IMR-90 (cell line): ENCODE measurements around the gene HAUS3. TPM values are rescaled to one million over a fixed set of nuclear protein-coding genes. Genes with fewer than 3 reads are reported as not detected.

Experiments
- ATAC-seq: fragments of 200-7000 bp; cut with Tn5 transposase; 2 replicates; pipeline ENCODE4 v1.9.1; 2020; ENCODE audit warnings: low read depth, mild to moderate bottlenecking, moderate library complexity
- BruUV-seq: library from RNA; stranded (reverse); fragments of 400-500 nt; replicated peaks from 2 replicates; lab custom pipeline; 2021; lab: Mats Ljungman, UMichigan
- CTCF ChIA-PET: fragments of 300-600 bp; formaldehyde crosslinking; extraction: SDS; loops from one replicate; lab custom pipeline; 2021; ENCODE audit warnings: antibody characterized with exemption; lab: Yijun Ruan, JAX
- POLR2A ChIA-PET: fragments of 300-600 bp; sonication (Branson Sonifier 250); formaldehyde crosslinking; loops from one replicate; lab custom pipeline; 2022; ENCODE audit warnings: antibody characterized with exemption; ENCODE audit not compliant: unreplicated experiment; lab: Charles Lee
- DNase-seq: peaks from one replicate; pipeline ENCODE4 v3.0.0; 2013
- H2AFZ ChIP-seq: replicated peaks from 2 replicates; pipeline ENCODE3; 2013; ENCODE audit warnings: low read length, mild to moderate bottlenecking; ENCODE audit not compliant: poor library complexity
- H2AK5ac ChIP-seq: 2 replicates; pipeline ENCODE4 v1.6.1; 2013; ENCODE audit warnings: low read depth, low read length, inconsistent platforms
- H2AK9ac ChIP-seq: replicated peaks from 2 replicates; pipeline ENCODE3; 2013; ENCODE audit warnings: mild to moderate bottlenecking, low read depth, low read length, moderate library complexity; ENCODE audit not compliant: poor library complexity
- H2BK120ac ChIP-seq: 2 replicates; pipeline ENCODE4 v1.6.1; 2013; ENCODE audit warnings: low read depth, low read length, inconsistent platforms
- H2BK15ac ChIP-seq: 3 replicates; pipeline ENCODE4 v1.6.1; 2013; ENCODE audit warnings: low read depth, low read length, inconsistent platforms
- H2BK20ac ChIP-seq: 2 replicates; pipeline ENCODE4 v1.6.1; 2013; ENCODE audit warnings: low read depth, mild to moderate bottlenecking, inconsistent platforms, low read length, moderate library complexity
- H2BK5ac ChIP-seq: 2 replicates; pipeline ENCODE4 v1.6.1; 2013; ENCODE audit warnings: mild to moderate bottlenecking, low read depth, low read length, inconsistent platforms; ENCODE audit not compliant: poor library complexity, severe bottlenecking
- H3K14ac ChIP-seq: replicated peaks from 2 replicates; pipeline ENCODE4 v1.6.1; 2013; ENCODE audit warnings: low read depth, low read length, inconsistent platforms
- H3K18ac ChIP-seq: 2 replicates; pipeline ENCODE4 v1.6.1; 2013; ENCODE audit warnings: low read depth, low read length, control low read depth
- H3K23ac ChIP-seq: 2 replicates; pipeline ENCODE4 v1.6.1; 2013; ENCODE audit warnings: low read depth, low read length, inconsistent platforms
- H3K27ac ChIP-seq: 2 replicates; pipeline ENCODE4 v1.5.1; 2013; ENCODE audit warnings: mild to moderate bottlenecking, control low read depth, low read length; ENCODE audit not compliant: insufficient read depth
- H3K27me3 ChIP-seq: 2 replicates; pipeline ENCODE4 v1.6.1; 2013; ENCODE audit warnings: low read length; ENCODE audit not compliant: control insufficient read depth, insufficient read depth
- H3K36me3 ChIP-seq: 2 replicates; pipeline ENCODE4 v1.6.1; 2013; ENCODE audit warnings: low read length, mixed read lengths; ENCODE audit not compliant: control insufficient read depth, insufficient read depth
- H3K4ac ChIP-seq: 2 replicates; pipeline ENCODE4 v1.6.1; 2013; ENCODE audit warnings: low read depth, low read length, inconsistent platforms
- H3K4me1 ChIP-seq: 2 replicates; pipeline ENCODE4 v1.6.1; 2013; ENCODE audit warnings: low read length, mixed read lengths; ENCODE audit not compliant: control insufficient read depth, insufficient read depth
- H3K4me2 ChIP-seq: 2 replicates; pipeline ENCODE4 v1.6.1; 2013; ENCODE audit warnings: low read depth, mild to moderate bottlenecking, control low read depth, low read length, moderate library complexity
- H3K4me3 ChIP-seq: 2 replicates; pipeline ENCODE4 v1.5.1; 2013; ENCODE audit warnings: low read depth, mild to moderate bottlenecking, control low read depth, low read length, moderate library complexity; ENCODE audit not compliant: insufficient read depth
- H3K56ac ChIP-seq: 2 replicates; pipeline ENCODE4 v1.6.1; 2013; ENCODE audit warnings: low read length, inconsistent platforms; ENCODE audit not compliant: insufficient read depth; ENCODE audit errors: extremely low read depth
- H3K79me1 ChIP-seq, 2 experiments: 2 replicates each; pipeline ENCODE4 v1.6.1; 2013; ENCODE audit warnings: low read length in 2 of 2, inconsistent platforms in 1 of 2, low read depth in 1 of 2
- H3K9ac ChIP-seq: 2 replicates; pipeline ENCODE4 v1.6.1; 2013; ENCODE audit warnings: low read depth, low read length, control low read depth
- H3K9me1 ChIP-seq: 2 replicates; pipeline ENCODE4 v1.6.1; 2013; ENCODE audit warnings: low read length, inconsistent platforms; ENCODE audit not compliant: insufficient read depth
- H3K9me3 ChIP-seq: 2 replicates; pipeline ENCODE4 v1.6.1; 2013; ENCODE audit warnings: low read length; ENCODE audit not compliant: control insufficient read depth, insufficient read depth
- H4K20me1 ChIP-seq: 2 replicates; pipeline ENCODE4 v1.6.1; 2013; ENCODE audit warnings: low read length, inconsistent platforms; ENCODE audit not compliant: insufficient read depth
- H4K5ac ChIP-seq: 2 replicates; pipeline ENCODE4 v1.6.1; 2013; ENCODE audit warnings: mild to moderate bottlenecking, low read depth, low read length, control low read depth
- H4K8ac ChIP-seq, 2 experiments: 2 replicates each; pipeline ENCODE4 v1.6.1; 2013; ENCODE audit warnings: low read depth in 2 of 2, low read length in 2 of 2, control low read depth in 1 of 2, inconsistent platforms in 1 of 2
- H4K91ac ChIP-seq: 2 replicates; pipeline ENCODE4 v1.6.1; 2013; ENCODE audit warnings: low read depth, low read length, inconsistent platforms; ENCODE audit not compliant: insufficient read depth
- CHD1 ChIP-seq: IDR thresholded peaks from 2 replicates; pipeline ENCODE4 v1.6.1; 2012; ENCODE audit warnings: low read depth, low read length, improper control_type of control experiment
- MAFK ChIP-seq: IDR thresholded peaks from 2 replicates; pipeline ENCODE4 v1.6.1; 2012; ENCODE audit warnings: low read depth, low read length, improper control_type of control experiment
- MAZ ChIP-seq: IDR thresholded peaks from 2 replicates; pipeline ENCODE4 v1.6.1; 2012; ENCODE audit warnings: low read depth, mild to moderate bottlenecking, low read length, improper control_type of control experiment, moderate library complexity, borderline replicate concordance
- NFE2L2 ChIP-seq: fragments of 150-350 bp; IDR thresholded peaks from 2 replicates; pipeline ENCODE4 v1.6.1; 2016; ENCODE audit warnings: low read depth, mild to moderate bottlenecking, low read length
- RFX5 ChIP-seq: IDR thresholded peaks from 2 replicates; pipeline ENCODE4 v1.8.0; 2012; ENCODE audit warnings: low read depth, mild to moderate bottlenecking, low read length, moderate library complexity
- WGBS, 2 experiments: methylation state at CpG; one replicate each; pipeline versions ENCODE4 v1.1.5 to v1.1.7; 2013; ENCODE audit warnings: missing lambda C conversion rate in 2 of 2; ENCODE audit not compliant: insufficient read length in 1 of 2; ENCODE audit errors: extremely low coverage in 2 of 2; 5-methylcytosine and 5-hydroxymethylcytosine counted together
- dilution Hi-C: fragments of 300-500 bp; cut with HindIII; formaldehyde crosslinking; loops from one replicate; pipeline ENCODE4 v1.14.3; 2018; ENCODE audit warnings: low sequenced_read_pairs; ENCODE audit not compliant: unreplicated experiment
- in situ Hi-C: fragments of 300-500 bp; cut with MboI; formaldehyde crosslinking; loops from 3 replicates; pipeline ENCODE4 v1.14.3; 2019; ENCODE audit warnings: low sequenced_read_pairs, inconsistent platforms, mixed read lengths
- intact Hi-C: fragments of 100-400 bp; cut with micrococcal nuclease; formaldehyde crosslinking; loops from 2 replicates; pipeline ENCODE4 v1.10.0; 2022
- polyA plus RNA-seq, 3 experiments: library from polyadenylated mRNA; depleted of rRNA; stranded (reverse); fragments of >200 nt; gene quantifications; 2 replicates each; pipeline ENCODE4 v1.2.3, GENCODE V29; 2012; ENCODE audit warnings: low replicate concordance in 1 of 3
- total RNA-seq: library from RNA; depleted of rRNA; stranded (reverse); fragments of >200 nt; gene quantifications from 2 replicates; pipeline ENCODE4 v1.2.3, GENCODE V29; 2012
- TF ChIP-seq, protein P1 (sequence below): fragments of 150-350 bp; IDR thresholded peaks from 2 replicates; pipeline ENCODE4 v1.6.1; 2017; ENCODE audit warnings: mild to moderate bottlenecking, antibody characterized with exemption, low read length, low read depth
- TF ChIP-seq, protein P2 (sequence below): fragments of 150-350 bp; IDR thresholded peaks from 2 replicates; pipeline ENCODE4 v1.6.1; 2016; ENCODE audit warnings: low read depth, mild to moderate bottlenecking, low read length, moderate library complexity, borderline replicate concordance

Gene HAUS3
- total and polyA plus RNA-seq, 2 of the 4 experiments (the other 2 are of a cell fraction) = 4.3 to 4.8 TPM

DNA sequence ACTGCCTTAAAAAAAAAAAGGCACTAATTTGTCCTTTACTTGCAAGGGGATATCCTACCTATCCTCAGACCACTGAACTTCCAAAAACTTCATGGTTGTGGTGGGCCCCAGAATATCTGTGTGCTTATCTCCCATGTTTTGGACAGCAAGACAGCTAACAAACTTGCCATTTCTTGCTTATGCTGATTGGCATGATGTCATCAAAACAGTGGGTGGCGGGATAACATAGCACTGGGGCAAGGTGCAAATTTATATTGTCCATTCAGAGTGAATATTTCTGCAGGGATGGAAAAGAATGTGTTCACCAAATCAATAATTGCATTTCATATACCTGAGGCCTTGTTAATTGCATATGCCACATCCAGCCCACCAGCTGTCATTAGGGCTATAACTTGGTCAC, 23.5 kb downstream of the HAUS3 start:
- no peak overlapping the region for H2BK15ac ChIP-seq
- WGBS, 2 experiments = no CpG with 5 or more reads among the region's 1 CpG

More for the DNA sequence above, 23.5 kb downstream of the HAUS3 start:
- Histone ChIP-seq H4K8ac (no peak overlapping the region), H4K20me1 (peaks cover 11% of the 10 kb centered on the region), H3K4me2 (no peak overlapping the region), H3K18ac (no peak overlapping the region), H3K4ac (no peak overlapping the region), H4K91ac (no peak overlapping the region), H4K5ac (no peak overlapping the region), H3K4me3 (no peak overlapping the region), H2BK20ac (no peak overlapping the region), H3K27me3 (peaks cover 2% of the 10 kb centered on the region), H3K9me1 (no peaks in the 10 kb centered on the region), H2AFZ (no peak overlapping the region), H3K27ac (no peak overlapping the region), H3K9me3 (no peaks in the 10 kb centered on the region), H3K14ac (no peak overlapping the region), H3K36me3 (peaks cover 2% of the 10 kb centered on the region; the same call in 1 of the 2 replicates), H3K79me1 (no peaks in the 10 kb centered on the region), H2AK9ac (no peak overlapping the region), H2BK5ac (no peak overlapping the region), H3K9ac (no peak overlapping the region), H3K23ac (no peak overlapping the region), H3K56ac (no peak overlapping the region), H2BK120ac (no peak overlapping the region), H2AK5ac (no peak overlapping the region), H3K4me1 (peaks cover 3% of the 10 kb centered on the region; the same call in 1 of the 2 replicates)
- in situ Hi-C loops (no loop called here), intact Hi-C loops (no loop called here), dilution Hi-C loops (no loop called here)
- CTCF ChIA-PET = no interaction called here
- no peak for TF ChIP-seq NFE2L2
- no peak for TF ChIP-seq RFX5
- no peak for TF ChIP-seq CHD1
- TF ChIP-seq, protein P1, sequence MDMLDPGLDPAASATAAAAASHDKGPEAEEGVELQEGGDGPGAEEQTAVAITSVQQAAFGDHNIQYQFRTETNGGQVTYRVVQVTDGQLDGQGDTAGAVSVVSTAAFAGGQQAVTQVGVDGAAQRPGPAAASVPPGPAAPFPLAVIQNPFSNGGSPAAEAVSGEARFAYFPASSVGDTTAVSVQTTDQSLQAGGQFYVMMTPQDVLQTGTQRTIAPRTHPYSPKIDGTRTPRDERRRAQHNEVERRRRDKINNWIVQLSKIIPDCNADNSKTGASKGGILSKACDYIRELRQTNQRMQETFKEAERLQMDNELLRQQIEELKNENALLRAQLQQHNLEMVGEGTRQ = no peak
- TF ChIP-seq, protein P2, sequence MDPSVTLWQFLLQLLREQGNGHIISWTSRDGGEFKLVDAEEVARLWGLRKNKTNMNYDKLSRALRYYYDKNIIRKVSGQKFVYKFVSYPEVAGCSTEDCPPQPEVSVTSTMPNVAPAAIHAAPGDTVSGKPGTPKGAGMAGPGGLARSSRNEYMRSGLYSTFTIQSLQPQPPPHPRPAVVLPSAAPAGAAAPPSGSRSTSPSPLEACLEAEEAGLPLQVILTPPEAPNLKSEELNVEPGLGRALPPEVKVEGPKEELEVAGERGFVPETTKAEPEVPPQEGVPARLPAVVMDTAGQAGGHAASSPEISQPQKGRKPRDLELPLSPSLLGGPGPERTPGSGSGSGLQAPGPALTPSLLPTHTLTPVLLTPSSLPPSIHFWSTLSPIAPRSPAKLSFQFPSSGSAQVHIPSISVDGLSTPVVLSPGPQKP = no peak
- no peak for TF ChIP-seq MAZ
- TF ChIP-seq MAFK = no peak
- BruUV-seq = no TSS peak
- DNase-seq (no peak), ATAC-seq (no peak)
- POLR2A ChIA-PET = no interaction called here
